CD4-positive, alpha-beta T cell treated with Interleukin-2 at 100 ng/mL for 4 hours (primary cell): ENCODE data around the gene PNMT.
"Not testable (repeated sequence)": the region's sequence is repeated elsewhere in the genome, so short reads cannot be mapped to it uniquely, and the experiment has no call there.

Experiments used
- DNase-seq: peaks from one replicate; pipeline ENCODE4 v3.0.0-alpha.2; 2020; ENCODE audit warnings: low spot score

PNMT gene

DNA sequence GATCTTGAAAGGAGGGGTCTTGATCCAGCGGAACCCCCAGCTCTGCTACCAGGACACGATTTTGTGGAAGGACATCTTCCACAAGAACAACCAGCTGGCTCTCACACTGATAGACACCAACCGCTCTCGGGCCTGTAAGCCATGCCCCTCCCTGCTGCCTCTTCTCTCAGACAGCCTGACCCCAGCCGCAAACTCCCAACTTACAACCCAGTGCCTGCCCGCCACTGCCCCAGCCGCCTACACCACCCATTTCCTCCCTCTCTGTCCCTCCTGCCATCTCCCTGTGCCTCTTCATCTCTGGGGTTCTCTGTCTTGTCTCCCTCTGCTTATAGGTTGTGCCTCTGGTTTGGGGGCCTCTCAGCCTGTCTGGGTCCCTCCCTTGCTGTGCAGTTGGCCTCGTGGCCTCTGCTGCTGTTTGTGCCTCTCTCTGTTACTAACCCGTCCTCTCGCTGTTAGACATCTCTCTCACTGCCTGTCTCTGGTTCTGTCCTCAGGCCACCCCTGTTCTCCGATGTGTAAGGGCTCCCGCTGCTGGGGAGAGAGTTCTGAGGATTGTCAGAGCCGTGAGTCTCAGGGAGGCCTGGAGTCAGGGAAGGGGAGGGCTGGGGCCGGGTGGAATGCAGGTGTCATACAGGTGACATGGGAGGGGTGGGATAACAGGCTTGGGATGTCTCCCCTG is 41.2 kb downstream of the PNMT start:
- DNase-seq: no peak

DNA sequence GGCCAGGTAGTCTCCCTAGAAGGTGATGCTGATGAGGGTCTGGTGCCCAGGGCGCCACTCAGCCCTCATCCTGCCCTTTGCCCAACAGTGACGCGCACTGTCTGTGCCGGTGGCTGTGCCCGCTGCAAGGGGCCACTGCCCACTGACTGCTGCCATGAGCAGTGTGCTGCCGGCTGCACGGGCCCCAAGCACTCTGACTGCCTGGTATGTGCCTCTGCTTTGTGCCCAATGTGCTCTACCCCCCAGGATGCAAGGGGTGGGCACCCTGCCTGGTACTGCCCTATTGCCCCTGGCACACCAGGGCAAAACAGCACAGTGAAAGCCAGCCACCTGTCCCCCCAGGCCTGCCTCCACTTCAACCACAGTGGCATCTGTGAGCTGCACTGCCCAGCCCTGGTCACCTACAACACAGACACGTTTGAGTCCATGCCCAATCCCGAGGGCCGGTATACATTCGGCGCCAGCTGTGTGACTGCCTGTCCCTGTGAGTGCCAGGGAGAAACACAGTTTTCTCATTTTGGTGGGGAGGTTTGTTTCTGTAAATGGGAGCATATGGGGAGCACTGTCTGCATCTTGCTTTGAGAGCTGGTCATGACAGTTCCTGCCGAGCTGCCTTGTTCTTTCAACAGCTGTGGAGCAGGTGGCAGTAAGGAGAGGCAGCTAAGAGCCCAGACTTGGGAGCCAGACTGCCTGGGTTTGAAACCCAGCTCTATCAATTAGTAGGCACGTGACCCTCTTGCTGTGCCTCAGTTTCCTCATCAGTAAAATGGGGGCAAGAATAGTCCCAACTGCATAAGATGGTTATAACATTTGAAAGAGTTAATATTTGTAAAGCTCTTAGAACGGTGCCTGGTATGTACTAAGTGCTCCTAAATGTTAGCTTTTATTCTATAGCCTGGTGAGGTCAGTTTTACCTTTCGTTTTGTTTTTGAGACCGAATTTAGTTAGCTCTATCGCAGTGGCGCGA is 42.0 kb downstream of the PNMT start:
- no peak for DNase-seq

DNA sequence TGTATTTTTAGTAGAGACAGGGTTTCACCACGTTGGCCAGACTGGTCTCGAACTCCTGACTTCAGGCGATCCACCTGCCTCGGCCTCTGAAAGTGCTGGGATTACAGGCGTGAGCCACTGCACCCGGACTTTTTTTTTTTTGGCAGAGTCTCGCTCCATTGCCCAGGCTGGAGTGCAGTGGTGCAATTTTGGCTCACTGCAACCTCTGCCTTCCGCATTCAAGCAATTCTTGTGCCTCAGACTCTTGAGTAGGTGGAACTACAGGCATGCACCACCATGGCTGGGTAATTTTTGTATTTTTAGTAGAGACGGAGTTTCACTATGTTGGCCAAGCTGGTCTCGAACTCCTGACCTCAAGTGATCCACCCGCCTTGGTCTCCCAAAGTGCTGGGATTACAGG is 42.8 kb downstream of the PNMT start:
- DNase-seq: not testable (repeated sequence)

DNA sequence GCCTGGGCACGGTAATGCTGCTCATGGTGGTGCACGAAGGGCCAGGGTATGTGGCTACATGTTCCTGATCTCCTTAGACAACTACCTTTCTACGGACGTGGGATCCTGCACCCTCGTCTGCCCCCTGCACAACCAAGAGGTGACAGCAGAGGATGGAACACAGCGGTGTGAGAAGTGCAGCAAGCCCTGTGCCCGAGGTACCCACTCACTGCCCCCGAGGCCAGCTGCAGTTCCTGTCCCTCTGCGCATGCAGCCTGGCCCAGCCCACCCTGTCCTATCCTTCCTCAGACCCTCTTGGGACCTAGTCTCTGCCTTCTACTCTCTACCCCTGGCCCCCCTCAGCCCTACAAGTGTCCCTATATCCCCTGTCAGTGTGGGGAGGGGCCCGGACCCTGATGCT is 43.6 kb downstream of the PNMT start:
- DNase-seq: no peak

DNA sequence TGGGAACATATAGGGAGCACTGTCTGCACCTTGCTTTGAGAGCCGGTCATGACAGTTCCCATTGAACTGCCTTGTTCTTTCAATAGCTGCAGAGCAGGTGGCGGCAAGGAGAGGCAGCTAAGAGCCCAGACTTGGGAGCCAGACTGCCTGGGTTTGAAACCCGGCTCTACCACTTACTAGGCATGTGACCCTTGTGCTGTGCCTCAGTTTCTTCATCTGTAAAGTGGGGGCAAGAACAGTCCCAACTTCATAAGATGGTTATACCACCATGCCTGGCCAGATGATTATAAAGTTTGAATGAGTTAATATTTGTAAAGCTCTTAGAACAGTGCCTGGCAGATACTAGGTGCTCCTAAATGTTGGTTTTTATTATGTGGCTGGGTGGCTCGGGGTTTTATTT is 46.0 kb downstream of the PNMT start:
- no peak for DNase-seq

DNA sequence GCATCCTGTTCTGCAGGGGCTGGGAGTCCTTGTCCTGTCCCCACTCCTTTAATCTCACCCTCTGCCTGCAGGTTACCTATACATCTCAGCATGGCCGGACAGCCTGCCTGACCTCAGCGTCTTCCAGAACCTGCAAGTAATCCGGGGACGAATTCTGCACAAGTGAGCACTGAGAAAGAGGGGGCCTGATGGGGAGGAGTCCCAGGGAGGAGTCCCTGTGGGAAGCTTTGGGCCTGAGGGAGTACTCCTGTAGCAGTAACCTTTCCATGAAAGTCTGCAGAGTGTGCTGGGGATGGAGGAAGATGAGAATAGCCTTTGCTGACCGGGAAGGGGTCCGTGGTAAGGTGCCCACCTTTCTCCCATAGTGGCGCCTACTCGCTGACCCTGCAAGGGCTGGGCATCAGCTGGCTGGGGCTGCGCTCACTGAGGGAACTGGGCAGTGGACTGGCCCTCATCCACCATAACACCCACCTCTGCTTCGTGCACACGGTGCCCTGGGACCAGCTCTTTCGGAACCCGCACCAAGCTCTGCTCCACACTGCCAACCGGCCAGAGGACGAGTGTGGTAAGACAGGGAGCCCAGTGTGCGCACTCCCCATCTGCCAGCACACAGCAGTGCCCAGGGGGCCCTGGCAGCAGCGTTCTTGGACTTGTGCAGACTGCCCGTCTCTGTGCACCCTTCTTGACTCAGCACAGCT is 47.3 kb downstream of the PNMT start:
- no peak for DNase-seq

DNA sequence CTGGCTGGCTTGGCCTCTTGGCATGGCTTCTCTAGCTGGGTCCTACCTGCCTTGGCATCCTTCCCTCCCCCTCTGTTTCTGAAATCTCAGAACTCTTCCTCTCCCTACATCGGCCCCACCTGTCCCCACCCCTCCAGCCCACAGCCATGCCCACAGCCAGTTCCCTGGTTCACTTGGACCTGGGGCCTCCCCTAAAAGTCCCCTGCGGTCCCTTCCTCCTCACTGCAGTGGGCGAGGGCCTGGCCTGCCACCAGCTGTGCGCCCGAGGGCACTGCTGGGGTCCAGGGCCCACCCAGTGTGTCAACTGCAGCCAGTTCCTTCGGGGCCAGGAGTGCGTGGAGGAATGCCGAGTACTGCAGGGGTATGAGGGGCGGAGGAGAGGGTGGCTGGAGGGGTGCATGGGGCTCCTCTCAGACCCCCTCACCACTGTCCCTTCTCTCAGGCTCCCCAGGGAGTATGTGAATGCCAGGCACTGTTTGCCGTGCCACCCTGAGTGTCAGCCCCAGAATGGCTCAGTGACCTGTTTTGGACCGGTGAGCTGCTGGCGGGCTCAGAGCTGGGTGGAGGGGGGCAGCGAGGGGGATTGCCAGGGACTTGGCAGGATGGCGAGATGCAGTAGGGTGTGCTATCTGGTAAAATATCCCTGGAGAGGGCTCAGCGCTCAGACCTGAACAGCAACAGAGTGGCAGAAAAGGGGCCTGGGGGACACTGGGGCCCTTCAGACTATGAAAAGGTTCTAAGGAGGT is 48.0 kb downstream of the PNMT start:
- no peak for DNase-seq

DNA sequence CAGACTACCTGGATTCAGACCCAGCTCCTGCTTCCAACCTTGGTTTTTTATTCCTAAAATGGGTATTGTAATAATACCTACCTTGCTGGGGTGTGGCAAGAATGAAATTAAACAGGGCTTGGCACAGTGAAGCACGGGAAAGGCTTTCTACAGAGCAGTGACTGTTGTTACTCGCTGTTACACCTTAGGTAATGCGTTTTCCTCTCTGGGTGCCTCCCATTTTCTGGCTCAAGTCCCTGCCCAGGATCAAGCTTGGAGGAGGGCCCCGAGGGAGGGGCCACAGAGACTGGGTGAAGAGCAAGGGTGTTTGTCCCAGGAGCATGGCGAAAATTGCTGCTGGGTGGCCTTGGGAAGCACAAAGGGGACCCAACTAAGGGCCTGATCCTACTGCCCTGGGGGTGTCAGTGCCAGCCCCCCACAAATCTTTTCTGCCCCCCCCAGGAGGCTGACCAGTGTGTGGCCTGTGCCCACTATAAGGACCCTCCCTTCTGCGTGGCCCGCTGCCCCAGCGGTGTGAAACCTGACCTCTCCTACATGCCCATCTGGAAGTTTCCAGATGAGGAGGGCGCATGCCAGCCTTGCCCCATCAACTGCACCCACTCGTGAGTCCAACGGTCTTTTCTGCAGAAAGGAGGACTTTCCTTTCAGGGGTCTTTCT is 48.8 kb downstream of the PNMT start:
- DNase-seq: no peak

DNA sequence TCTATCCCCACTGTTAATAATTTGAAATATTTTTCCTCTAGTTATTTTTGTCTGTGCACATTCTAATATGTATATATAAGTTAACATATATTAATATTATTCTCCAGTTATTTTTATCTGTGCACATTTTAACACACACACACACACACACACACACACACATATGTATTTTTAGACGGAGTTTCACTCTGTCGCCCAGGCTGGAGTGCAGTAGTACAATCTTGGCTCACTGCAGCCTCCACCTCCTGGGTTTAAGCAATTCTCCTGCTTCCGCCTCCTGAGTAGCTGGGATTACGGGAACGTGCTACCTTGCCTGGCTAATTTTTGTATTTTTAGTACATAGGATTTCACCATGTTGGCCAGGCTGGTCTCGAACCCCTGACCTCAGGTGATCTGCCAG is 49.4 kb downstream of the PNMT start:
- DNase-seq: no peak

DNA sequence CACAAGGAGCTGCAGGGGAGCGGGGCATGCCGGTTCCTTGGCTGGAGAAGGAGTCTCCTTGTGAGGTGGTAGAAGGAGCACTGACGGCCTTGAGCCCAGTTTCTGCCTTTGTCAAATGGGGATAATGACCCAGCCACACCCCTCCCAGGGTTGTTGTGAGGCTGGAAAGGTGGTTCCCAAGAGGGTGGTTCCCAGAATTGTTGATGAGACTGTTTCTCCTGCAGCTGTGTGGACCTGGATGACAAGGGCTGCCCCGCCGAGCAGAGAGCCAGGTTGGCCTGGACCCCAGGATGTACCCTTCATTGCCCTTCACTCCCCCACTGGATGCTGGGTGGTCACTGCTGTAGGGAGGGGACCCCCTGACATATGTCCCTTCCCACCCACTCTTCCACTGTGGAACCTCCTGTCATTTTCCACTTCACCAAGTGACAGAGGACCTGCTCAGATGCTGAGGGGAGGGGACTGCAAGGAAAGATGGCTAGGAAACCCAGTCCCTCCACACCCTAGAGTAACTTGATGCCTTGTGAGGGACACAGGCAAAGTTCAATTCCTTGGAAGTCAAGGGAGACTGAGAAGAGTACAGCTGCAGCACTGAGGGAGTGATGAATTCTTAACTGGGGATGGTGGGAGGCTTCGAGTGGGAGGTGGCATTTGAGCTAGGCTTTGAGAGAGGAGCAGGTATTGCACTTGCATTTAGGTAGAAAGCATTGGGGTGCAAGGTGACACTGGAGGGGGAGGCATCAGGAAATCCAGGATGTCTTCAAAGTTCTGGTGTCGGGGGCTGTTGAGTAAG is 51.5 kb downstream of the PNMT start:
- DNase-seq: no peak
